GM18505 (cell line): ENCODE results near the gene NQO1.
"Not testable (repeated sequence)": the region's sequence is repeated elsewhere in the genome, so short reads cannot be mapped to it uniquely, and the experiment has no call there.

Experiments used
- ATAC-seq: cut with Tn5 transposase; IDR thresholded peaks from one replicate; pipeline ENCODE4 v1.9.1; 2021; ENCODE audit not compliant: unreplicated experiment
- POLR2A ChIP-seq: IDR thresholded peaks from 4 replicates; pipeline ENCODE4 v1.6.1; 2011; ENCODE audit warnings: borderline replicate concordance; ENCODE audit not compliant: insufficient read depth, insufficient read length; ENCODE audit errors: extremely low read depth

NQO1 gene

GRCh38 chr16:69754143-69754468 lies 27.7 kb upstream of the NQO1 start:
- ATAC-seq = no peak
- no peak for TF ChIP-seq POLR2A

GRCh38 chr16:69748694-69749345 lies 22.5 kb upstream of the NQO1 start:
- no peak for TF ChIP-seq POLR2A

GRCh38 chr16:69747115-69747514 lies 20.8 kb upstream of the NQO1 start:
- no peak for ATAC-seq
- TF ChIP-seq POLR2A = no peak

More at GRCh38 chr16:69748694-69749345, 22.5 kb upstream of the NQO1 start:
- ATAC-seq = no peak

- ATAC-seq = no peak
- TF ChIP-seq POLR2A = no peak
Observed at GRCh38 chr16:69745959-69746358, 19.6 kb upstream of the NQO1 start.

DNA sequence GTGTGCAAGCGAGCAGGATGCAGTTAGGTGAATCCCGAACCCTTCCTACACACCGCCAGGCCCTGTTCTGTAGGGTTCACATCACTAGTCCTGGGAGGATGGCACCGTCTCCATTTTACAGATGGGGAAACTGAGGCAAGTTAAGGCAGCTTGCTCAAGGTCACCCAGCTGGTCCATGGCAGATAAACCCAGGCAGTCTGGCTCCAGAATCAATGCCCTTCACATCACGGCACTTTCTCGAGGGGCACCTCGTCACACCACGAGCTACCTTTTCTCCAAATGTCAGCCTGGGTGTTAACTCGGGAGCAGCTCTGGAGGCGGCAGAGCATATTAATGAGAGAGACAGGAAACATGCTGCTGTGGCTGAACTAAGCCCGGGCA lies 18.9 kb upstream of the NQO1 start:
- ATAC-seq = no peak

DNA sequence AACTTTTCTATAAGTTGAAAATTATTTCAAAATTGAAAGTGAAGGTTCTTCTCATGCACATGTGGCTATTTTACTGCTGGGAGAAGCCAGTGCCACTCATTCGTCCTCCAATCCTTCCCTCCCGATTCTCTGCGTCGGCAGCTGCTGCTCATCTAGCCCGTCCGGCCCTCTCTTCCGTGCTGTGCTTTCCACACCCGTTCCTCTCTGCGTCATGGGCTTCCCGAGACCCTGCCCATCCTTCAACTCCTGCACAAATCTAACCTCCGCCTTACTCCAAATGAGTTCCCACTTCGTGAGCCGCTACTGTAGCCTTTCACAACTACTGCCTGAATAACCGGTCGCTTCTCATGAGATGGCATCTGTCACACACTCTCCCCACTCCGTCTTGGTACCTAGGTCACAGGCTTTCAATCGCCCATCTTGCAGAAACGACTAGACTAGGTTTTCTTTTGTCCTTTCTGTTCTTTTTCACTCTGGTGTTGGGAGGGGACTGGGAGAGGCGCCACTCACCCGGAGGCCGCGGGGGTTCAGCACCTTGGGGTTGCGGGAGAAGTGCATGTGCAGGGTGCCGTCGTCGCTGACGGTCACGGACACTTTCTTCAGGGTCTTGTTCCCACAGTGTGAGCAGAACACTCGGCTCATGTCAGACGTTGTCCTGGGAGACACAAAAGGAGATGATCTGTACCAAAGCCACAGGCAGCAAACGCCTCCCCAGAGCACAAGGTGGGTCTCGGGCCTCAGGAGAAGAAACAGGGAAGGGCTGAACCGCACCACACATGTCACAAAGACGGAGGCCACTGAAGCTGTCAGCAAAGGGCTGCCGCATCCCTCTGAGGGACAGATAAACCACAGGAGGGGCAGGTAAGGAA lies 18.2 kb upstream of the NQO1 start:
- no peak for TF ChIP-seq POLR2A
- no peak for ATAC-seq

More for the DNA sequence above, 18.9 kb upstream of the NQO1 start:
- no peak for TF ChIP-seq POLR2A

DNA sequence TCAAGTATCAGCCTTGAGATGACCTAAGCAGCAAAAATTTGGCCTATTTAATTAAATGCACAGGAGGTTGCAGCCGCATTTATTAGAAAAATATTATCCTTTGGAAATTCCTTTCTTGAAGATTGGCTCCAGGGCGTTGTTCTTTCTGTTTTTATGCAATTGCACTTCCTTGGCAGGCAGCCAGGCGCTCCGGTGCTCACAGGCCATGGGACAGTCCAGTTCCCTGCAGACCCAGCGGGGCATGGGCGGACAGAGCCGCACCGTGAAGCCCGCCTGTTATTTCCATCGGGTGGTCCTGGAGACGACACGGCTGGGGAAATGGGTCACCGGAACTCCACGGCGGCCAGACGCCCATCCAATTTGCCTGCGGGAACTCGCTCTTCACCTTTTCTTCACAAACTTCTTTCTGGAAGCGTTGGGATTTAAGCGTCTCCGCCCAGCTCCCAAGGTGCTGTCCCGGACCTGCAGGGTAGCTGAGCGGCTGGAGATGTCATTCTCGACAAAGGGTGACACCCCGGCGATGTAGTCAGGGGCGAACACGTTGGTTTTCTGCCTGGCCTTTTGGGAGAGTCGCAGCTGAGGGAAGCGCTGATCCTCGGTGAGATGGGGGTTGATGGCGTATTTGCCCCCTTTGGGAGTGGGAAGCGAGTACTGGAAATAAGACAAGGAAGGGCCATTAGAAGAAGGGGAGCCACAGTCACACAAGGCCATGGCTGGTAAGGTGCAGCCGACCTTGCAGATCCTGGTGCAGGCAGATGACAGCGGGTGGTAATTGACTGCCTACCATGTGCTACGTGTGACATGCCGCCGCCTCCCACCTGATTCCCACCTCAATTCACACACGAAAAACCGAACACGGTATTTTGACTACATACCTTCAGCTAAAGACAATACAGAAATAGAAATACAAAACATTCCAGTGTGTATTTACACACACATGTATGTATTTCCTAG lies 15.9 kb upstream of the NQO1 start:
- no peak for TF ChIP-seq POLR2A
- no peak for ATAC-seq

DNA sequence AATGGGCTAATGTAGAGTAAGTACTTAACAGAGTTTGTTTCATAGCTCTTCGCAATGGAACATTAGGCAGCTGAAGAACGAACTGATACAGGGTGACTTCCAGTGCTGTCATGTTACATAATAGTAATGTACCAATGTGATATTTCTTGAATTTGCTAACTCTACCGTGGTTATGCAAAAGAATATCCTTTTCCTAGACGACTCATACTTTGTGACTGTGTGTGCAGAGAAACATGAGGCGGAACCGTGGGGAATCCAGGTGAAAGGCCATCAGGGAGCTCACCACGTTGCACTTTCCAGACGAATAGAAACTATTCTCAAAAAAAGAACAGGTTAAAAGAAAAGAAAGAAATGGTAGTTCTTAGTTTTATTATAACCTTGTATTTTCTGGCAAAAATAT lies 15.2 kb upstream of the NQO1 start:
- TF ChIP-seq POLR2A = no peak
- no peak for ATAC-seq

DNA sequence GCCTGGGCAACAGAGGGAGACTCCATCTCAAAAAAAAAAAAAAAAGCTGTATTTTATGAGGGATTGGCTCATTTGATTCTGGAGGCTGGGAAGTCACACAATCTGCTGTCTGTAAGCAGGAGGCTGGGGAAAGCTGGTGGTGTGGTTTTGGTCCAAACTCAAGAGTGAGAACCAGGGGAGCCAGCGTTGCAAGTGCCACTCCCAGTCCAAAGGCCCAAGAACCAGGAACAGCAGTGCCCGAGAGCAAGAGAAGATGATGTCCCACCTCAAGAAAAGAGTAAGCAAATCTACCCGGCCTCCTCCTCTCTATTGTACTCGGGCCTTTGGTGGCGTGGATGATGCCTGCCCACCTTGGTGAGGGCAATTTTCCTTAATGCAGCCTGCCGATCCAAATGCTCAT lies 5.7 kb upstream of the NQO1 start:
- ATAC-seq = no peak

GRCh38 chr16:69731280-69731679 lies 4.9 kb upstream of the NQO1 start:
- not testable (repeated sequence) for ATAC-seq

More for the DNA sequence above, 5.7 kb upstream of the NQO1 start:
- TF ChIP-seq POLR2A = no peak

- ATAC-seq = not testable (repeated sequence)
Observed at GRCh38 chr16:69729030-69729429, 2.7 kb upstream of the NQO1 start.

GRCh38 chr16:69727916-69728270 lies 1.5 kb upstream of the NQO1 start:
- TF ChIP-seq POLR2A = no peak

GRCh38 chr16:69725480-69726312 lies 664 bp downstream of the NQO1 start:
- no peak for ATAC-seq
- TF ChIP-seq POLR2A = no peak

More at GRCh38 chr16:69727916-69728270, 1.5 kb upstream of the NQO1 start:
- no peak for ATAC-seq

DNA sequence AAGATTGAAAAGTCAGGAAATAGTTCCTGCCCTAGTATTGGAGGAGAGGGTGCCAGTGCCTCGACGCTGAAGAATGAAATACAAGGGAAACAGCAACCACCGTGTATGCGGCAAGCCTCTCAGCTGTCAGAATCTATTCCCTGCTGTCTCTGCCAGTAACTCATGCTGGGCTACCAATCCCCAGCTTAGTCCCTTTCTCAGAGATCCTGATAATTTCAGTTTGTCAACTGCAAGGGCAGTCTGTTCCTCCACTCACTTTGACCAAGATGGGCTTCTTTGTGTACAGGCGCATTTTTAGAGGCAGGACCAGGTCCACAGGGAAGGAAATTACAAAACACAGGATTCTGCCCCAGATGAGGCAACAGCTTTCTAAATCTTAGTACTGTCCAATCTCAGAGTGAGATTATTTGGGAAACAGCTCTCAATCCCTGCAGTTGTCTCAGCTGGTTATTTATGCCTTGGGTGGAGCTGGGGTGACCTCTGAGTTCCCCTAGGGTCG lies 1.3 kb downstream of the NQO1 start:
- ATAC-seq = no peak
- no peak for TF ChIP-seq POLR2A
